K562 (cell line): Measurements from ENCODE around the gene SIM1. TPM values are rescaled to one million over a fixed set of nuclear protein-coding genes. Genes with fewer than 3 reads are reported as not detected.

Experiments used
- CHCHD3 ChIP-seq: fragments of 250-450 bp; sonication (Bioruptor Pico); IDR thresholded peaks from 2 replicates; pipeline ENCODE4 v2.1.2; 2022; ENCODE audit warnings: mild to moderate bottlenecking
- CHD2 ChIP-seq: IDR thresholded peaks from 2 replicates; pipeline ENCODE4 v1.6.1; 2011; ENCODE audit warnings: low read depth, low read length
- ID3 ChIP-seq, 2 experiments: fragments of 250-450 bp in 1 of 2; fragments of 450-650 bp in 1 of 2; sonication (Bioruptor Pico) in 1 of 2; IDR thresholded peaks; 2 replicates each; pipeline versions ENCODE4 v1.6.1 to v1.8.0; 2016 to 2021; ENCODE audit warnings: mild to moderate bottlenecking in 2 of 2, moderate library complexity in 2 of 2, missing compliant biosample characterization in 1 of 2, missing genetic modification characterization in 1 of 2
- NR2C1 ChIP-seq, 2 experiments: fragments of 450-650 bp; IDR thresholded peaks; 2 replicates each; pipeline ENCODE4 v1.6.1; 2017; ENCODE audit warnings: mild to moderate bottlenecking in 2 of 2, antibody characterized with exemption in 1 of 2, inconsistent platforms in 1 of 2, missing compliant biosample characterization in 1 of 2, missing genetic modification characterization in 1 of 2
- ZNF318 ChIP-seq, 2 experiments: fragments of 450-650 bp; IDR thresholded peaks; 2 replicates each; pipeline ENCODE4 v1.6.1; 2016; ENCODE audit warnings: mild to moderate bottlenecking in 2 of 2, borderline replicate concordance in 1 of 2, low read depth in 1 of 2, moderate library complexity in 1 of 2
- ZNF76 ChIP-seq: fragments of 250-450 bp; sonication (Bioruptor Pico); IDR thresholded peaks from 2 replicates; pipeline ENCODE4 v1.4.0; 2020; ENCODE audit warnings: mild to moderate bottlenecking, moderate library complexity, borderline replicate concordance
- polyA plus RNA-seq, 8 experiments: library from polyadenylated mRNA; depleted of rRNA in 4 of 8; stranded (reverse) in 5 of 8; unstranded in 3 of 8; fragments of >200 nt; fragmentation: Nextera tagmentation in 2 of 8; fragmentation: Illumina TruSeq in 1 of 8; extraction: Ambion mirVana in 2 of 8; extraction: Trizol in 1 of 8; gene quantifications; 2 replicates each; pipeline versions ENCODE4 v1.2.1 to v1.2.3, GENCODE V29; 2011 to 2014; ENCODE audit warnings: inconsistent platforms in 1 of 8, missing spikeins in 1 of 8
- total RNA-seq, 7 experiments: library from RNA; depleted of rRNA in 6 of 7; stranded (reverse); fragments of >200 nt in 6 of 7; fragmentation: Illumina TruSeq in 2 of 7; extraction: Trizol in 2 of 7; gene quantifications; 2 replicates each; pipeline versions ENCODE4 v1.2.1 to v1.2.3, GENCODE V29; 2011 to 2021; ENCODE audit warnings: low replicate concordance in 1 of 7

Gene SIM1
- total and polyA plus RNA-seq, 9 of the 15 experiments (the other 6 are each of a cell fraction or from before 2014, with no cell fraction given): not detected

DNA sequence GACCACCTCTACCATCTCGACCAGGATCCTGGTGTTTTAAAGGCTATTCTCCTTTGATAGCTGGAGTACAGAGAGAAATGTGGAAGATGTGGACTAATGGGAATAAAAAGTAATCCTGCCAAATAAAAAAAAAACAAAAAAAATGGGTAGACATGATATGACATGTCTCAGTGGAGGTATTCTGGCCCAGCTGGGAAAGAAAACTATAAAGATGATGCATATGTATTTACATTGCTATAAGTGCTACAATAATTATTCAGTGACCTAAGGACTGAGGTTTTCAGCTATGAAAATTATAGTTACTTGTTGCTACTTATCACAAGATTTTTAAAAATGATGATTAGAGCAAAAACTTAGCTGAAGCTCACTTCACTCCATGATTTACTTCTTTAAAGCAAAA is 101.1 kb downstream of the SIM1 start (continued):
- TF ChIP-seq ZNF318 (IDR thresholded peaks at IDR 0.05; ENCODE audit: borderline replicate concordance in 1 of 2, low read depth in 1 of 2) (no peak), ID3 (CRISPR knock-in tag; IDR thresholded peaks at IDR 0.05) (no peak), ID3 (tag; IDR thresholded peaks at IDR 0.05) (no peak), CHCHD3 (no peak), NR2C1 (IDR thresholded peaks at IDR 0.05) (no peak), NR2C1 (tag; IDR thresholded peaks at IDR 0.05) (no peak), CHD2 (no peak), ZNF76 (CRISPR knock-in tag) (no peak)
